SK-N-SH (cell line): ENCODE results near the gene ARHGEF17. TPM values are rescaled to one million over a fixed set of nuclear protein-coding genes. Genes with fewer than 3 reads are reported as not detected.

Source experiments
- CTCF ChIA-PET: fragments of 300-600, 350-600 bp; formaldehyde crosslinking; extraction: SDS; loops from one replicate; lab custom pipeline; 2021; lab: Yijun Ruan, JAX
- POLR2A ChIA-PET: fragments of 350-600 bp; sonication (Branson Sonifier 250); formaldehyde crosslinking; extraction: SDS; loops from one replicate; lab custom pipeline; 2020; ENCODE audit warnings: antibody characterized with exemption, inconsistent platforms; lab: Yijun Ruan, JAX
- DNase-seq: peaks from one replicate; pipeline ENCODE4 v3.0.0; 2012
- H2AFZ ChIP-seq: fragments of 200-600 bp; sonication (generic); 2 replicates; pipeline ENCODE4 v1.8.1; 2016; ENCODE audit warnings: antibody characterized with exemption, mild to moderate bottlenecking, low read depth
- H3F3A ChIP-seq: fragments of 200-600 bp; sonication (generic); replicated peaks from 2 replicates; pipeline ENCODE3; 2016; ENCODE audit warnings: antibody characterized with exemption, mild to moderate bottlenecking; ENCODE audit not compliant: insufficient read depth
- H3K27ac ChIP-seq, 2 experiments: fragments of 200-500 bp in 1 of 2; fragments of 200-600 bp in 1 of 2; sonication (Bioruptor generic) in 1 of 2; sonication (generic), shearing (Covaris generic) in 1 of 2; 2 replicates each; pipeline versions ENCODE4 v1.5.1 to v1.6.1; 2014 to 2016; ENCODE audit warnings: low read depth in 2 of 2, inconsistent platforms in 1 of 2, low read length in 1 of 2, mild to moderate bottlenecking in 1 of 2, mixed read lengths in 1 of 2
- H3K27me3 ChIP-seq: fragments of 200-600 bp; sonication (generic), shearing (Covaris generic); 2 replicates; pipeline ENCODE4 v1.6.1; 2016; ENCODE audit warnings: mixed run types; ENCODE audit not compliant: insufficient read depth
- H3K36me3 ChIP-seq, 2 experiments: fragments of 200-500 bp in 1 of 2; fragments of 200-600 bp in 1 of 2; sonication (Bioruptor generic) in 1 of 2; sonication (generic) in 1 of 2; replicated peaks in 1 of 2; 2 replicates each; pipeline versions ENCODE3 to v1.5.1; 2014 to 2016; ENCODE audit warnings: low read length in 1 of 2, mild to moderate bottlenecking in 1 of 2; ENCODE audit not compliant: insufficient read depth in 2 of 2, control insufficient read depth in 1 of 2
- H3K4me1 ChIP-seq, 2 experiments: fragments of 200-500 bp in 1 of 2; fragments of 200-600 bp in 1 of 2; sonication (Bioruptor generic) in 1 of 2; sonication (generic), shearing (Covaris generic) in 1 of 2; 2 replicates each; pipeline versions ENCODE4 v1.5.1 to v1.6.1; 2014 to 2016; ENCODE audit warnings: low read depth in 1 of 2, low read length in 1 of 2, mixed run types in 1 of 2; ENCODE audit not compliant: insufficient read depth in 2 of 2, control insufficient read depth in 1 of 2
- H3K4me2 ChIP-seq: fragments of 200-600 bp; sonication (generic), shearing (Covaris generic); 2 replicates; pipeline ENCODE4 v1.6.1; 2017; ENCODE audit warnings: mixed run types
- H3K4me3 ChIP-seq, 2 experiments: fragments of 200-500 bp in 1 of 2; fragments of 200-600 bp in 1 of 2; sonication (Bioruptor generic) in 1 of 2; sonication (generic), shearing (Covaris generic) in 1 of 2; 2 replicates each; pipeline versions ENCODE4 v1.5.1 to v1.8.1; 2014 to 2016; ENCODE audit warnings: low read depth in 2 of 2, inconsistent platforms in 1 of 2, low read length in 1 of 2, mild to moderate bottlenecking in 1 of 2, mixed read lengths in 1 of 2, moderate library complexity in 1 of 2
- H3K79me2 ChIP-seq: fragments of 200-600 bp; sonication (generic); 2 replicates; pipeline ENCODE4 v1.8.1; 2017; ENCODE audit warnings: mild to moderate bottlenecking; ENCODE audit not compliant: insufficient read depth
- H3K9ac ChIP-seq: fragments of 200-600 bp; sonication (generic); 2 replicates; pipeline ENCODE4 v1.6.1; 2017; ENCODE audit warnings: mixed run types
- H3K9me2 ChIP-seq: fragments of 200-600 bp; sonication (generic); 2 replicates; pipeline ENCODE4 v1.6.1; 2017; ENCODE audit warnings: mixed run types
- H3K9me3 ChIP-seq: fragments of 200-600 bp; sonication (generic); 2 replicates; pipeline ENCODE4 v1.6.1; 2017; ENCODE audit warnings: mixed run types, mild to moderate bottlenecking, moderate library complexity
- H4K20me1 ChIP-seq: fragments of 200-600 bp; sonication (generic); 2 replicates; pipeline ENCODE4 v1.6.1; 2017; ENCODE audit warnings: mild to moderate bottlenecking, mixed run types; ENCODE audit not compliant: insufficient read depth
- ELF1 ChIP-seq: IDR thresholded peaks from 2 replicates; pipeline ENCODE4 v1.4.0; 2012
- FOSL2 ChIP-seq: IDR thresholded peaks from 2 replicates; pipeline ENCODE4 v1.4.0; 2012; ENCODE audit warnings: low read depth, mild to moderate bottlenecking, moderate library complexity, borderline replicate concordance
- FOXJ3 ChIP-seq: sonication (generic); formaldehyde crosslinking; IDR thresholded peaks from 2 replicates; pipeline ENCODE4 v1.5.1; 2020; ENCODE audit warnings: mild to moderate bottlenecking, missing genetic modification reagents
- JUND ChIP-seq: IDR thresholded peaks from 2 replicates; pipeline ENCODE4 v1.4.0; 2012
- NFIC ChIP-seq: IDR thresholded peaks from 2 replicates; pipeline ENCODE4 v1.4.0; 2012; ENCODE audit warnings: borderline replicate concordance
- NRF1 ChIP-seq: IDR thresholded peaks from 2 replicates; pipeline ENCODE4 v1.6.1; 2012; ENCODE audit warnings: low read depth, mild to moderate bottlenecking, low read length
- POLR2AphosphoS5 ChIP-seq: IDR thresholded peaks from 2 replicates; pipeline ENCODE4 v1.6.1; 2012; ENCODE audit warnings: low read depth, low read length
- RAD21 ChIP-seq: IDR thresholded peaks from 2 replicates; pipeline ENCODE4 v1.6.1; 2012; ENCODE audit warnings: mild to moderate bottlenecking, low read length
- RCOR1 ChIP-seq: fragments of 150-350 bp; IDR thresholded peaks from 2 replicates; pipeline ENCODE4 v1.6.1; 2017; ENCODE audit warnings: antibody characterized with exemption, low read length
- RFX5 ChIP-seq: IDR thresholded peaks from 2 replicates; pipeline ENCODE4 v1.6.1; 2012; ENCODE audit warnings: mild to moderate bottlenecking, improper control_type of control experiment, low read length
- SIN3A ChIP-seq: IDR thresholded peaks from 2 replicates; pipeline ENCODE4 v1.6.1; 2012; ENCODE audit warnings: low read depth, mild to moderate bottlenecking, low read length, moderate library complexity, borderline replicate concordance
- SMC3 ChIP-seq: IDR thresholded peaks from 2 replicates; pipeline ENCODE4 v1.6.1; 2012; ENCODE audit warnings: low read depth, low read length, improper control_type of control experiment
- TAF1 ChIP-seq: IDR thresholded peaks from 2 replicates; pipeline ENCODE4 v1.6.1; 2012; ENCODE audit warnings: low read depth, mild to moderate bottlenecking, low read length, moderate library complexity, borderline replicate concordance
- TCF12 ChIP-seq: IDR thresholded peaks from 2 replicates; pipeline ENCODE4 v1.4.0; 2012
- TEAD4 ChIP-seq: IDR thresholded peaks from 2 replicates; pipeline ENCODE4 v1.4.0; 2012; ENCODE audit warnings: mild to moderate bottlenecking, borderline replicate concordance; ENCODE audit not compliant: insufficient read depth
- YY1 ChIP-seq: IDR thresholded peaks from 2 replicates; pipeline ENCODE4 v1.4.0; 2012; ENCODE audit warnings: low read depth, mild to moderate bottlenecking
- WGBS: methylation state at CpG from one replicate; pipeline ENCODE4 v1.1.6; 2017; ENCODE audit warnings: low lambda C conversion rate; 5-methylcytosine and 5-hydroxymethylcytosine counted together
- polyA plus RNA-seq, 3 experiments: library from polyadenylated mRNA; depleted of rRNA; stranded (reverse); fragments of >200 nt; gene quantifications; 2 replicates each; pipeline ENCODE4 v1.2.3, GENCODE V29; 2012
- TF ChIP-seq, protein P1 (sequence below): fragments of 200-600 bp; sonication (generic); IDR thresholded peaks from 2 replicates; pipeline ENCODE4 v1.6.1; 2017; ENCODE audit warnings: antibody characterized with exemption, mild to moderate bottlenecking, moderate library complexity
- TF ChIP-seq, protein P2 (sequence below): IDR thresholded peaks from 2 replicates; pipeline ENCODE4 v1.4.0; 2012; ENCODE audit warnings: low read depth, borderline replicate concordance
- TF ChIP-seq, protein P3 (sequence below): IDR thresholded peaks from 2 replicates; pipeline ENCODE4 v1.4.0; 2012; ENCODE audit warnings: low read depth, borderline replicate concordance
- TF ChIP-seq, protein P4 (sequence below): IDR thresholded peaks from 2 replicates; pipeline ENCODE4; 2012
- TF ChIP-seq, protein P5 (sequence below): IDR thresholded peaks from 2 replicates; pipeline ENCODE4 v1.4.0; 2012; ENCODE audit warnings: low read depth

Gene ARHGEF17
- polyA plus RNA-seq, 1 of the 3 experiments (the other 2 are of a cell fraction), result 45.9 TPM

DNA sequence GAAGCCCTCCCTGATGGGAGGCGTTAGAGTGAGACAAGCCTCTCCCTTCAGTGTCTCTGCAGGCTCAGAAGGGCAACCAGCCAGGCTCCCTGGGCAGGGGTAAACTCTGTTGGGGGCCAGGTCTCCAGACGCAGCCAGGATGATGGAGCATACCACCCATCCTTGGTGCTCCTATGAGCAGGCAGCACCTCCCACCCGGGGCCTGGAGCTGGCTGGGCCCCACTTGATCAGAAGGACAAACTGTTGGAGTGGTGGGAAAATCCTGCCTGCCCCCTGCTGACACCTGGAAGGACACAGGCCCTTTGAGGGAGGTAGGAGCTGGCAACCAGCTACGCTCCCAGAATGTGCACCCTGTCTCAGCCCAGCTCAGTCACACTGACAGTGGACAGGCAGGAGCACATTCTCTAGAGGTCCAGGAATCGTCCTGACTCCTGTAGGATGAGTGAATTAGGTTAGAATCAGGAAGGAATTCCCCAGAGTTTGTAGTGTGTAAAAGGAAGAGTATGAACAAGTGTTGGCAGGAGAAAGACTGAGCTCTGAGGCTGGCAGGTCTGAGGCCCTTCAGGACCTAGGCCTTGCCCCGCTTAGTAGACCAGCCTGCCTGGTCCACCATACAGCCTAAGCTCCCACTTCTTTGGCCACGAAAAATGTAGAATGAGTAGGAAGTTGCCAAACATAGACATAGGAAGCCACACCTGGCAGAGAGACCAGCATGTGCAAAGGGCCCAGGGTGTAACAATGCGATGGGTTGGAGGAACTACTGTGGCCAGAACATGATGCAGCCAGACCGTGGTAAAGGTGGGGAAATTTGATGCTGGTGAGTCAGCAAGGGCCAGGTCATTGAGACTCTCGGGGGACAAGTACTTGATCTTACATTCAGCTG is 19.1 kb downstream of the ARHGEF17 start:
- POLR2A ChIA-PET, result interaction anchor here (2.2 kb wide), 1 partner anchor 19 kb away, joined by 5 read pairs; the partner anchor contains the start of gene ARHGEF17

DNA sequence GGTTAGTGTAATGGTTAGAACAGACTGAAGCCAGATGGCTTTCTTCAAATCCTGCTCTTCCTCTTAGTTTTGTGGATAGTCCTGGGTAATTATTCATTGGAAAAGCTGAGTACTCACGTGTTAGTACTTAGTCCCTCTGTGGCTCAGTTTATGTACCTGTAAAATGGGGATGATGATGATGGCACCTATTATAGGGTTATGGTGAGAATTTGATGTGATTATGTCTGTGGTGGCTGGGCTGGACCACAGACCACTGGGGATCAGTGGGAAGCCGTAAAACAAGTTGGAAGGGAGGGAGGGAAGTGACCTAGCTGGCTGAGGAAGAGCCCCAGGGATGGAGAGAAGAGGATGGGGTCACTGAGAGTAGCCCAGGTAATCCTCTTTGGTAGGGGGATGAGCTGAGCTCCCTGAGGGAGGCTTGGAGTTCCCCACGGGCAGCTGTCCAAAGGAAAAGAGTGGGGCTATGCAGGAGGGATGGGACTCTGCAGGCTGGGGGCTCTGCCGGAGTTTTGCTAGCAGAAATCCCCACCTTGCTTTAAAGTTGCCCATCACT is 19.8 kb downstream of the ARHGEF17 start:
- peaks cover 0 to 6% of the 10 kb centered on the region in 2 experiments for H3K36me3 ChIP-seq
- H3K27ac ChIP-seq, result peak overlapping the region in 1 of 2 experiments; percentile 98; a peak in 1 of 4 replicates
- peaks cover 79 to 80% of the 10 kb centered on the region in 2 experiments for H3K4me1 ChIP-seq
- H3K4me2 ChIP-seq, result 0 out of 2 replicates have a peak overlapping the region, but pooled peaks have one; percentile 8
- H3F3A ChIP-seq, result peaks cover 46% of the 10 kb centered on the region
- TF ChIP-seq, protein P1, sequence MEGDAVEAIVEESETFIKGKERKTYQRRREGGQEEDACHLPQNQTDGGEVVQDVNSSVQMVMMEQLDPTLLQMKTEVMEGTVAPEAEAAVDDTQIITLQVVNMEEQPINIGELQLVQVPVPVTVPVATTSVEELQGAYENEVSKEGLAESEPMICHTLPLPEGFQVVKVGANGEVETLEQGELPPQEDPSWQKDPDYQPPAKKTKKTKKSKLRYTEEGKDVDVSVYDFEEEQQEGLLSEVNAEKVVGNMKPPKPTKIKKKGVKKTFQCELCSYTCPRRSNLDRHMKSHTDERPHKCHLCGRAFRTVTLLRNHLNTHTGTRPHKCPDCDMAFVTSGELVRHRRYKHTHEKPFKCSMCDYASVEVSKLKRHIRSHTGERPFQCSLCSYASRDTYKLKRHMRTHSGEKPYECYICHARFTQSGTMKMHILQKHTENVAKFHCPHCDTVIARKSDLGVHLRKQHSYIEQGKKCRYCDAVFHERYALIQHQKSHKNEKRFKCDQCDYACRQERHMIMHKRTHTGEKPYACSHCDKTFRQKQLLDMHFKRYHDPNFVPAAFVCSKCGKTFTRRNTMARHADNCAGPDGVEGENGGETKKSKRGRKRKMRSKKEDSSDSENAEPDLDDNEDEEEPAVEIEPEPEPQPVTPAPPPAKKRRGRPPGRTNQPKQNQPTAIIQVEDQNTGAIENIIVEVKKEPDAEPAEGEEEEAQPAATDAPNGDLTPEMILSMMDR, result no peak
- TF ChIP-seq, protein P2, sequence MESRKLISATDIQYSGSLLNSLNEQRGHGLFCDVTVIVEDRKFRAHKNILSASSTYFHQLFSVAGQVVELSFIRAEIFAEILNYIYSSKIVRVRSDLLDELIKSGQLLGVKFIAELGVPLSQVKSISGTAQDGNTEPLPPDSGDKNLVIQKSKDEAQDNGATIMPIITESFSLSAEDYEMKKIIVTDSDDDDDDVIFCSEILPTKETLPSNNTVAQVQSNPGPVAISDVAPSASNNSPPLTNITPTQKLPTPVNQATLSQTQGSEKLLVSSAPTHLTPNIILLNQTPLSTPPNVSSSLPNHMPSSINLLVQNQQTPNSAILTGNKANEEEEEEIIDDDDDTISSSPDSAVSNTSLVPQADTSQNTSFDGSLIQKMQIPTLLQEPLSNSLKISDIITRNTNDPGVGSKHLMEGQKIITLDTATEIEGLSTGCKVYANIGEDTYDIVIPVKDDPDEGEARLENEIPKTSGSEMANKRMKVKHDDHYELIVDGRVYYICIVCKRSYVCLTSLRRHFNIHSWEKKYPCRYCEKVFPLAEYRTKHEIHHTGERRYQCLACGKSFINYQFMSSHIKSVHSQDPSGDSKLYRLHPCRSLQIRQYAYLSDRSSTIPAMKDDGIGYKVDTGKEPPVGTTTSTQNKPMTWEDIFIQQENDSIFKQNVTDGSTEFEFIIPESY, result no peak
- no peak for TF ChIP-seq RFX5
- TF ChIP-seq TEAD4, result no peak
- TF ChIP-seq, protein P3, sequence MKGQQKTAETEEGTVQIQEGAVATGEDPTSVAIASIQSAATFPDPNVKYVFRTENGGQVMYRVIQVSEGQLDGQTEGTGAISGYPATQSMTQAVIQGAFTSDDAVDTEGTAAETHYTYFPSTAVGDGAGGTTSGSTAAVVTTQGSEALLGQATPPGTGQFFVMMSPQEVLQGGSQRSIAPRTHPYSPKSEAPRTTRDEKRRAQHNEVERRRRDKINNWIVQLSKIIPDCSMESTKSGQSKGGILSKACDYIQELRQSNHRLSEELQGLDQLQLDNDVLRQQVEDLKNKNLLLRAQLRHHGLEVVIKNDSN, result no peak
- TF ChIP-seq RCOR1, result no peak
- TF ChIP-seq FOXJ3 (CRISPR knock-in tag), result no peak
- no peak for TF ChIP-seq TAF1
- TF ChIP-seq, protein P4, sequence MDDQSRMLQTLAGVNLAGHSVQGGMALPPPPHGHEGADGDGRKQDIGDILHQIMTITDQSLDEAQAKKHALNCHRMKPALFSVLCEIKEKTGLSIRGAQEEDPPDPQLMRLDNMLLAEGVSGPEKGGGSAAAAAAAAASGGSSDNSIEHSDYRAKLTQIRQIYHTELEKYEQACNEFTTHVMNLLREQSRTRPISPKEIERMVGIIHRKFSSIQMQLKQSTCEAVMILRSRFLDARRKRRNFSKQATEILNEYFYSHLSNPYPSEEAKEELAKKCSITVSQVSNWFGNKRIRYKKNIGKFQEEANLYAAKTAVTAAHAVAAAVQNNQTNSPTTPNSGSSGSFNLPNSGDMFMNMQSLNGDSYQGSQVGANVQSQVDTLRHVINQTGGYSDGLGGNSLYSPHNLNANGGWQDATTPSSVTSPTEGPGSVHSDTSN, result no peak
- TF ChIP-seq, protein P5, sequence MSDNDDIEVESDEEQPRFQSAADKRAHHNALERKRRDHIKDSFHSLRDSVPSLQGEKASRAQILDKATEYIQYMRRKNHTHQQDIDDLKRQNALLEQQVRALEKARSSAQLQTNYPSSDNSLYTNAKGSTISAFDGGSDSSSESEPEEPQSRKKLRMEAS, result no peak
- TF ChIP-seq YY1, result no peak
- TF ChIP-seq POLR2AphosphoS5, result no peak
- TF ChIP-seq SIN3A, result no peak
- no peak for TF ChIP-seq SMC3
- no peak for TF ChIP-seq RAD21
- TF ChIP-seq JUND, result no peak
- no peak for TF ChIP-seq ELF1
- TF ChIP-seq NFIC, result no peak
- TF ChIP-seq NRF1, result no peak
- H3K27me3 ChIP-seq, result no peaks in the 10 kb centered on the region
- no peak overlapping the region for H3K4me3 ChIP-seq
- WGBS, result 79% methylated on average over 4 of the region's 4 CpGs
- H3K79me2 ChIP-seq, result peaks cover 94% of the 10 kb centered on the region
- H4K20me1 ChIP-seq, result peaks cover 10% of the 10 kb centered on the region; the same call in 1 of the 2 replicates
- H3K9me3 ChIP-seq, result no peaks in the 10 kb centered on the region
- no peak overlapping the region for H3K9ac ChIP-seq
- CTCF ChIA-PET, result interaction anchor here (0.6 to 17.6 kb wide), 13 partner anchors 14 to 333 kb away, joined by 3 to 223 read pairs (median 4); partner anchors contain the start of gene ARHGEF17
- H2AFZ ChIP-seq, result no peak overlapping the region
- POLR2A ChIA-PET, result interaction anchor here (2.2 kb wide), 1 partner anchor 20 kb away, joined by 5 read pairs; the partner anchor contains the start of gene ARHGEF17
- no peaks in the 10 kb centered on the region for H3K9me2 ChIP-seq
- no peak for DNase-seq

More for the DNA sequence above, 19.1 kb downstream of the ARHGEF17 start:
- CTCF ChIA-PET, result interaction anchor here (0.7 to 17.6 kb wide), 16 partner anchors 8 to 333 kb away, joined by 3 to 223 read pairs (median 4); partner anchors contain the start of genes ARHGEF17 and P2RY6
- Histone ChIP-seq H3K4me1 (peaks cover 79 to 80% of the 10 kb centered on the region in 2 experiments), H3K27me3 (no peaks in the 10 kb centered on the region), H3K79me2 (peaks cover 94% of the 10 kb centered on the region), H3K9me2 (no peaks in the 10 kb centered on the region), H3K4me2 (0 out of 2 replicates have a peak overlapping the region, but pooled peaks have one; percentile 8), H3K27ac (peak overlapping the region; percentile 31 to 98; a peak in 3 of 4 replicates), H3K9ac (no peak overlapping the region), H3K4me3 (no peak overlapping the region), H4K20me1 (peaks cover 10% of the 10 kb centered on the region; the same call in 1 of the 2 replicates), H3K36me3 (peaks cover 0 to 6% of the 10 kb centered on the region in 2 experiments), H3K9me3 (no peaks in the 10 kb centered on the region), H3F3A (peaks cover 47% of the 10 kb centered on the region), H2AFZ (no peak overlapping the region)
- WGBS, result 62% methylated on average over 7 of the region's 10 CpGs
- TF ChIP-seq TCF12 (peak; percentile 55; the same call in 1 of the 2 replicates), FOSL2 (peak; percentile 28; the same call in 1 of the 2 replicates), SMC3 (no peak)
- no peak for DNase-seq
